Measurements from ENCODE around the gene ACTR3. TPM values are rescaled to one million over a fixed set of nuclear protein-coding genes. Genes with fewer than 3 reads are reported as not detected.

Gene ACTR3
- total and polyA plus RNA-seq, 4 donors: 34.4 to 99.6 (median 51.8) TPM

- TF ChIP-seq RAD21 (IDR thresholded peaks at IDR 0.05) (peak; percentile 76 to 78), TAF1 (conservative IDR thresholded peaks at IDR 0.05) (no peak), JUND (IDR thresholded peaks at IDR 0.05) (peak; percentile 9 to 82), CTCF (IDR thresholded peaks at IDR 0.05; ENCODE audit: low read depth, low read length, missing input control) (peak; percentile 53)
- DNase-seq (ENCODE audit: low spot score): no peak
- no peaks in the 10 kb centered on the region for H3K4me1 ChIP-seq (ENCODE audit: control insufficient read depth in 4 of 4, insufficient read depth in 4 of 4, low read length in 3 of 4)
Observed at GRCh38 chr2:113977660-113978523, 88.0 kb downstream of the ACTR3 start.

GRCh38 chr2:113978524-113979190, 88.8 kb downstream of the ACTR3 start:
- no peak overlapping the region for H3K27ac ChIP-seq (ENCODE audit: low read depth in 1 of 2, low read length in 2 of 2)
- H3K4me1 ChIP-seq (ENCODE audit: control insufficient read depth in 4 of 4, insufficient read depth in 4 of 4, low read length in 3 of 4): no peaks in the 10 kb centered on the region
- H3K9ac ChIP-seq (ENCODE audit: low read depth in 1 of 2, low read length in 2 of 2): no peak overlapping the region
- TF ChIP-seq RAD21 (IDR thresholded peaks at IDR 0.05) (no peak), REST (IDR thresholded peaks at IDR 0.05) (no peak), SP1 (IDR thresholded peaks at IDR 0.05) (no peak), ZBTB33 (IDR thresholded peaks at IDR 0.05) (no peak), NR2F2 (IDR thresholded peaks at IDR 0.05) (no peak), FOXA2 (IDR thresholded peaks at IDR 0.05) (no peak), HNF4G (IDR thresholded peaks at IDR 0.05) (no peak), HNF4A (conservative IDR thresholded peaks at IDR 0.05) (no peak), TAF1 (conservative IDR thresholded peaks at IDR 0.05) (no peak), RXRA (IDR thresholded peaks at IDR 0.05) (no peak), ATF3 (IDR thresholded peaks at IDR 0.05) (no peak), JUND (IDR thresholded peaks at IDR 0.05) (no peak), CTCF (IDR thresholded peaks at IDR 0.05; ENCODE audit: low read depth, low read length, missing input control) (no peak), GABPA (IDR thresholded peaks at IDR 0.05 in 1 of 2, conservative IDR thresholded peaks at IDR 0.05 in 1 of 2) (no peak), EGR1 (IDR thresholded peaks at IDR 0.05; ENCODE audit: low read depth in 2 of 2) (no peak), MAX (IDR thresholded peaks at IDR 0.05) (no peak), FOXA1 (IDR thresholded peaks at IDR 0.05) (no peak)
- no peak for DNase-seq (ENCODE audit: low spot score)
- no peaks in the 10 kb centered on the region for H3K27me3 ChIP-seq (ENCODE audit: control insufficient read depth in 4 of 4, insufficient read depth in 4 of 4, low read length in 3 of 4)
- 92% methylated on average over 20 of the region's 20 CpGs for WGBS
- no peaks in the 10 kb centered on the region for H3K9me3 ChIP-seq (ENCODE audit: control insufficient read depth in 4 of 4, low read length in 3 of 4)
- H3K4me3 ChIP-seq (ENCODE audit: low read depth in 1 of 3, low read length in 3 of 3): no peak overlapping the region
- H3K36me3 ChIP-seq (ENCODE audit: control insufficient read depth in 4 of 4, insufficient read depth in 3 of 4, low read depth in 1 of 4, low read length in 3 of 4): peaks cover 0 to 2% (median under 1%) of the 10 kb centered on the region in 4 donors

More at GRCh38 chr2:113977660-113978523, 88.0 kb downstream of the ACTR3 start:
- Histone ChIP-seq H3K9ac (ENCODE audit: low read depth in 1 of 2, low read length in 2 of 2) (no peak overlapping the region), H3K27ac (ENCODE audit: low read depth in 1 of 2, low read length in 2 of 2) (no peak overlapping the region), H3K4me3 (ENCODE audit: low read depth in 1 of 3, low read length in 3 of 3) (no peak overlapping the region), H3K9me3 (ENCODE audit: control insufficient read depth in 4 of 4, low read length in 3 of 4) (no peaks in the 10 kb centered on the region), H3K27me3 (ENCODE audit: control insufficient read depth in 4 of 4, insufficient read depth in 4 of 4, low read length in 3 of 4) (no peaks in the 10 kb centered on the region), H3K36me3 (ENCODE audit: control insufficient read depth in 4 of 4, insufficient read depth in 3 of 4, low read depth in 1 of 4, low read length in 3 of 4) (peaks cover 0 to 2% (median 0%) of the 10 kb centered on the region in 4 donors)
- 58% methylated on average over 16 of the region's 16 CpGs for WGBS

All from liver (tissue), 9 donors.